ENCODE data around the gene LMNTD1.

The LMNTD1 gene

DNA sequence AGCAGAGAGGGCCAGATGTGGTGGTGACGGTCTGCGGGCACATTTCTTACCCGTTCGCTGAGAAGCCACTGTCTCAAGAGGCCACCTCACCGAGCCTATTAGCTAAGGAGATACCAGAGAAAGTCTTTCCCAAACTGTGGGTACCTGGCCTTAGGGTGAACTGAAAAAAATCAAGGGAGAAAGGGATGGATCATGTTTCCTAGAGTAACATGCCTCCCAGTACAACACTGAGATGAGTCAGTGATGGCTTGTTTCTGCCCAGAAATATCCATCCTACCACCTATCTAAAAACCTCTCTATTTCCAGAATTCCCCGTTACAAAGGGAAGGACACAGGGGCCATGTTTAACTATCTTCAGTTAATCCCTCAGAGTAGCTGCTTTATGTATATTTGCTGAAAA is 83.7 kb downstream of the LMNTD1 start:
- Histone ChIP-seq H3K27ac (no peak overlapping the region), H3K27me3 (ENCODE audit: control insufficient read depth, insufficient read depth, low read length) (no peaks in the 10 kb centered on the region), H3K4me3 (ENCODE audit: low read depth, low read length) (no peak overlapping the region), H2AFZ (no peak overlapping the region), H3K36me3 (ENCODE audit: control insufficient read depth, insufficient read depth, low read length) (no peaks in the 10 kb centered on the region), H3K4me2 (ENCODE audit: low read length) (no peak overlapping the region), H3K4me1 (no peaks in the 10 kb centered on the region), H3K9ac (no peak overlapping the region), H3K9me3 (ENCODE audit: control insufficient read depth, low read length) (no peaks in the 10 kb centered on the region), H3K79me2 (no peaks in the 10 kb centered on the region)
- no peak for TF ChIP-seq CTCF (IDR thresholded peaks at IDR 0.05)

GRCh38 chr12:25463521-25463920 is 89.6 kb downstream of the LMNTD1 start:
- Histone ChIP-seq H3K4me3 (ENCODE audit: low read depth, low read length) (no peak overlapping the region), H3K27ac (no peak overlapping the region), H3K36me3 (ENCODE audit: control insufficient read depth, insufficient read depth, low read length) (no peaks in the 10 kb centered on the region), H2AFZ (no peak overlapping the region), H3K27me3 (ENCODE audit: control insufficient read depth, insufficient read depth, low read length) (no peaks in the 10 kb centered on the region), H3K4me2 (ENCODE audit: low read length) (no peak overlapping the region), H3K4me1 (no peaks in the 10 kb centered on the region), H3K9me3 (ENCODE audit: control insufficient read depth, low read length) (no peaks in the 10 kb centered on the region), H3K79me2 (no peaks in the 10 kb centered on the region), H3K9ac (no peak overlapping the region)
- no peak for TF ChIP-seq CTCF (IDR thresholded peaks at IDR 0.05)

DNA sequence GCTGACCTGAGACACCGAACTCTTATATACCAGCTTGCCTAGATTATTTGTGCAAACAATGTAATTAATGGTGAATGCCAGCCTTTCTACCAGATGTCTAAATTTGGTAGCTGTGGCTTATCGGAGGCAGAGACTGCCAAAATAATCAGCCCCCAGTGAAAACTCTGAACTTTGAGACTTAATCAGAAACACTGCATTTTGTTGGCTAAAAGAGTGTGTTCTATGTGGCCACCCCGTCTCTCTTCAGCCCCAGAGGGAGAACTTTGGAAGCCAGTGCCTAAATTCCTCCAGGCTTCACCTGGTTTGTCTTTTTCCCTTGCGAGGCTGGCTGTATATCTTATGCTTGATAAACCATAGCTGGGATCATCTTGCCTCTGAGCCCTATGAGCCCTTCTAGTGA is 90.1 kb downstream of the LMNTD1 start:
- Histone ChIP-seq H3K27me3 (ENCODE audit: control insufficient read depth, insufficient read depth, low read length) (no peaks in the 10 kb centered on the region), H3K9ac (no peak overlapping the region), H3K4me1 (no peaks in the 10 kb centered on the region), H3K4me2 (ENCODE audit: low read length) (no peak overlapping the region), H2AFZ (no peak overlapping the region), H3K27ac (no peak overlapping the region), H3K36me3 (ENCODE audit: control insufficient read depth, insufficient read depth, low read length) (no peaks in the 10 kb centered on the region), H3K79me2 (no peaks in the 10 kb centered on the region), H3K4me3 (ENCODE audit: low read depth, low read length) (no peak overlapping the region), H3K9me3 (ENCODE audit: control insufficient read depth, low read length) (no peaks in the 10 kb centered on the region)
- TF ChIP-seq CTCF (IDR thresholded peaks at IDR 0.05): no peak

GRCh38 chr12:25459541-25459951 is 93.5 kb downstream of the LMNTD1 start:
- H3K4me1 ChIP-seq: no peaks in the 10 kb centered on the region
- no peak overlapping the region for H2AFZ ChIP-seq
- no peak overlapping the region for H3K27ac ChIP-seq
- H3K36me3 ChIP-seq (ENCODE audit: control insufficient read depth, insufficient read depth, low read length): no peaks in the 10 kb centered on the region
- H3K9me3 ChIP-seq (ENCODE audit: control insufficient read depth, low read length): no peaks in the 10 kb centered on the region
- no peak overlapping the region for H3K4me2 ChIP-seq (ENCODE audit: low read length)
- no peaks in the 10 kb centered on the region for H3K79me2 ChIP-seq
- no peak overlapping the region for H3K4me3 ChIP-seq (ENCODE audit: low read depth, low read length)
- no peaks in the 10 kb centered on the region for H3K27me3 ChIP-seq (ENCODE audit: control insufficient read depth, insufficient read depth, low read length)
- H3K9ac ChIP-seq: no peak overlapping the region
- TF ChIP-seq CTCF (IDR thresholded peaks at IDR 0.05): no peak

GRCh38 chr12:25458047-25458552 is 95.0 kb downstream of the LMNTD1 start:
- TF ChIP-seq CTCF (IDR thresholded peaks at IDR 0.05): no peak
- no peak overlapping the region for H3K4me3 ChIP-seq (ENCODE audit: low read depth, low read length)
- H3K27ac ChIP-seq: no peak overlapping the region
- H3K4me2 ChIP-seq (ENCODE audit: low read length): no peak overlapping the region
- no peaks in the 10 kb centered on the region for H3K36me3 ChIP-seq (ENCODE audit: control insufficient read depth, insufficient read depth, low read length)
- H3K27me3 ChIP-seq (ENCODE audit: control insufficient read depth, insufficient read depth, low read length): no peaks in the 10 kb centered on the region
- no peak overlapping the region for H3K9ac ChIP-seq
- no peaks in the 10 kb centered on the region for H3K9me3 ChIP-seq (ENCODE audit: control insufficient read depth, low read length)
- H3K79me2 ChIP-seq: no peaks in the 10 kb centered on the region
- H2AFZ ChIP-seq: no peak overlapping the region
- H3K4me1 ChIP-seq: no peaks in the 10 kb centered on the region
